NB4 (cell line): ENCODE measurements around the gene ASPHD1.
"Not testable (repeated sequence)": the region's sequence is repeated elsewhere in the genome, so short reads cannot be mapped to it uniquely, and the experiment has no call there.

Experiments
- DNase-seq: peaks from one replicate; pipeline ENCODE4 v3.0.0; 2010; ENCODE audit warnings: low read depth
- H3K4me3 ChIP-seq: one replicate; pipeline ENCODE4 v1.5.1; 2011; ENCODE audit warnings: mild to moderate bottlenecking, low read depth, low read length, moderate library complexity
- CTCF ChIP-seq: IDR thresholded peaks from one replicate; pipeline ENCODE4 v1.5.1; 2012; ENCODE audit warnings: low read depth, low read length
- MAX ChIP-seq: IDR thresholded peaks from 2 replicates; pipeline ENCODE4 v1.6.1; 2011; ENCODE audit warnings: low read depth, low read length
- MYC ChIP-seq: IDR thresholded peaks from 2 replicates; pipeline ENCODE4 v1.6.1; 2011; ENCODE audit warnings: low read depth, low read length
- POLR2A ChIP-seq: IDR thresholded peaks from 2 replicates; pipeline ENCODE4 v1.6.1; 2011; ENCODE audit warnings: mild to moderate bottlenecking; ENCODE audit not compliant: insufficient read length; ENCODE audit errors: extremely low read depth

ASPHD1 gene

GRCh38 chr16:29863669-29863984, 36.7 kb upstream of the ASPHD1 start:
- no peak for DNase-seq
- no peak overlapping the region for H3K4me3 ChIP-seq

GRCh38 chr16:29864205-29864604, 36.1 kb upstream of the ASPHD1 start:
- TF ChIP-seq MYC: no peak
- TF ChIP-seq CTCF: no peak
- TF ChIP-seq MAX: no peak
- TF ChIP-seq POLR2A: no peak
- DNase-seq: no peak
- H3K4me3 ChIP-seq: no peak overlapping the region

More at GRCh38 chr16:29863669-29863984, 36.7 kb upstream of the ASPHD1 start:
- TF ChIP-seq POLR2A (no peak), CTCF (no peak), MYC (no peak; the same call in 1 of the 2 replicates), MAX (no peak)

DNA sequence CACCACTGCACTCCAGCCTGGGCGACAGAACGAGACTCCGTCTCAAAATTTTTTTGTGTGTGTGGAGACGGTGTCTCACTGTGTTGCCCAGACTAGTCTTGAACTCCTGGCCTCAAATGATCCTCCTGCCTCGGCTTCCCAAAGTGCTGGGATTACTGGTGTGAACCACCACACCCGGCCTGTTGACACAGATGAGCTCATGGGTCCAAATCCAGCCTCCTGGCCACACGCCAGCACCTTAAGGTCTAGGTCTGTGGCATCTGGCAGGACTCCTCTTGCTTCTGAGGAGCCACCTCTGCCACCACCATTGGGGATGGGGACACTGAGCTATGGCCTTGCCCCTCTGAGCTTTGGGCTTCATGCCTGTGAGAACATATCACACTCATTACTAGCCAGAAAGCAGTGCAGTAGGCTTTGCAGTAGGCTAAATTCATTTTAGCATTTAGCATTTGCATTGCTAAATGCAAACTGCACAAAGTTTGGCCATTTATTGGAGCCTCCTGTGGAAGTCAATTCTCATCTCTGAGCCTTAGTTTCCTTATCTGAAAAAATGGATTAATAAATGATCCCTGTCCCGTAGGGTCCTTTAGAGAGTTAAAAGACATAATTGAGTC, 31.8 kb upstream of the ASPHD1 start:
- TF ChIP-seq MAX (no peak), MYC (no peak), POLR2A (no peak), CTCF (no peak)
- no peak for DNase-seq
- H3K4me3 ChIP-seq: no peak overlapping the region

- H3K4me3 ChIP-seq, DNase-seq: not testable (repeated sequence)
Observed at GRCh38 chr16:29869067-29869466, 31.2 kb upstream of the ASPHD1 start.

DNA sequence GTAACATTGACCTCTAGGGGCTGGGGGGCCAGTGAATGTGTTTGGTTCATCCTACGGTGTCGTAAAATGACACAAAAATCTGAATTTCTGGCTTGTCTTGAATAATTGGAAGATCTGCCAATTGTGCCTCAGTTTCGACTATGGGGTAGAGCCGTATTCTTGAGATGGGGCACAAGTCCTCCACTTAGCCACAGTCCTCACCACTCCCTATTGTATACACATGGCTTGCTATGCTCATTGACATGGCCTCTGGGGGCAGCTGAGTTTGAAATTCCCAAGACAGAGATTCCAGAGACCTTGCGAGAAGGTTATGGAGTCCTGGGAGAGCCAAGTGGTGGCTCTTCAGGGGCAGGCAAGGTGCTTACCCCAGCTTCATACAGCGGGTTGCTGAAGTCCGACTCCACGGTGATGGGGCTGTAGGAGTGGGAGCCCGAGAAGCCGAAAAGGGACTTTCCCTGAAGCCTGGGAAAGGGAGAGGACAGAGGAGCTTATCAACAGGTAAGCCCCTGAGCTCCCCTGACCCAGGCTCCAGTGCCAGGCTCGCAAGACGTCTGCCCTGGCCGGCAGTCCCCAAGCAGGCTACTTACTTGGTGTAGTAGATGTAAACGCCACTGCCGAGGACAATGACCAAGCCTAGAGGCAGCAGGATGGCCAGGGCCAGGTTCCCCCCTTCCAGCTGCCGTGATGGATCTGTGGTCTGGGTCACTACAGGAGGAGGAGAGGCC, 28.3 kb upstream of the ASPHD1 start:
- no peak for DNase-seq
- TF ChIP-seq MYC (no peak), MAX (no peak), POLR2A (no peak), CTCF (no peak)
- H3K4me3 ChIP-seq: no peak overlapping the region

- TF ChIP-seq MAX (no peak), POLR2A (no peak), MYC (no peak), CTCF (no peak)
- H3K4me3 ChIP-seq: no peak overlapping the region
- no peak for DNase-seq
Observed at GRCh38 chr16:29873319-29873718, 27.0 kb upstream of the ASPHD1 start.
